Neuronal stem cell (in vitro differentiated cells): ENCODE results near the gene COPS9.

Experiments
- DNase-seq: peaks from one replicate; pipeline ENCODE4 v3.0.0-alpha.2; 2013; ENCODE audit warnings: low spot score
- H2AFZ ChIP-seq: one replicate; pipeline ENCODE4 v1.6.1; 2013; ENCODE audit warnings: mild to moderate bottlenecking, low read length, inconsistent platforms
- H2AK5ac ChIP-seq: 2 replicates; pipeline ENCODE4 v1.6.1; 2013; ENCODE audit warnings: low read depth, mild to moderate bottlenecking, inconsistent platforms, low read length, moderate library complexity, mixed read lengths
- H2BK120ac ChIP-seq: 2 replicates; pipeline ENCODE4 v1.6.1; 2013; ENCODE audit warnings: low read depth, mild to moderate bottlenecking, inconsistent platforms, low read length, moderate library complexity, mixed read lengths
- H2BK12ac ChIP-seq: one replicate; pipeline ENCODE4 v1.6.1; 2013; ENCODE audit warnings: low read length, inconsistent platforms
- H2BK15ac ChIP-seq: 2 replicates; pipeline ENCODE4 v1.6.1; 2013; ENCODE audit warnings: mild to moderate bottlenecking, low read length, inconsistent platforms, mixed read lengths
- H2BK5ac ChIP-seq: one replicate; pipeline ENCODE4 v1.6.1; 2013; ENCODE audit warnings: inconsistent platforms, mild to moderate bottlenecking, low read length, moderate library complexity
- H3K14ac ChIP-seq: one replicate; pipeline ENCODE4 v1.6.1; 2013; ENCODE audit warnings: low read length, inconsistent platforms
- H3K18ac ChIP-seq: 2 replicates; pipeline ENCODE4 v1.6.1; 2013; ENCODE audit warnings: low read length, inconsistent platforms
- H3K23ac ChIP-seq: 2 replicates; pipeline ENCODE4 v1.6.1; 2013; ENCODE audit warnings: low read depth, mild to moderate bottlenecking, mixed read lengths, low read length, inconsistent platforms; ENCODE audit not compliant: poor library complexity
- H3K27ac ChIP-seq: replicated peaks from 3 replicates; pipeline ENCODE4 v1.5.1; 2013; ENCODE audit warnings: low read length, inconsistent platforms
- H3K27me3 ChIP-seq, 3 experiments: 2 replicates each; pipeline ENCODE4 v1.6.1; 2013; ENCODE audit warnings: low read length in 3 of 3, mild to moderate bottlenecking in 2 of 3, inconsistent platforms in 1 of 3, low read depth in 1 of 3, mixed read lengths in 1 of 3, moderate library complexity in 1 of 3; ENCODE audit not compliant: control insufficient read depth in 3 of 3, insufficient read depth in 3 of 3
- H3K36me3 ChIP-seq, 2 donors: replicated peaks in 1 of 2; 2 replicates each; pipeline ENCODE4 v1.6.1; 2013; ENCODE audit warnings: low read length in 2 of 2; ENCODE audit not compliant: control insufficient read depth in 2 of 2, insufficient read depth in 2 of 2
- H3K4ac ChIP-seq: 2 replicates; pipeline ENCODE4 v1.6.1; 2013; ENCODE audit warnings: inconsistent platforms, mild to moderate bottlenecking, low read length, moderate library complexity
- H3K4me1 ChIP-seq, 2 donors: 1 replicate in 1 of 2; 2 replicates in 1 of 2; pipeline ENCODE4 v1.6.1; 2013; ENCODE audit warnings: low read length in 2 of 2, low read depth in 1 of 2; ENCODE audit not compliant: control insufficient read depth in 2 of 2, insufficient read depth in 1 of 2
- H3K4me2 ChIP-seq: one replicate; pipeline ENCODE4 v1.6.1; 2013; ENCODE audit warnings: mild to moderate bottlenecking, low read length, inconsistent platforms; ENCODE audit not compliant: insufficient read depth, poor library complexity, severe bottlenecking
- H3K4me3 ChIP-seq, 2 donors: 2 replicates each; pipeline ENCODE4 v1.5.1; 2013; ENCODE audit warnings: low read length in 2 of 2, mild to moderate bottlenecking in 2 of 2, inconsistent platforms in 1 of 2, moderate library complexity in 1 of 2
- H3K79me1 ChIP-seq: one replicate; pipeline ENCODE4 v1.6.1; 2013; ENCODE audit warnings: low read depth, mild to moderate bottlenecking, inconsistent platforms, low read length, moderate library complexity
- H3K9ac ChIP-seq: one replicate; pipeline ENCODE4 v1.6.1; 2013; ENCODE audit warnings: mild to moderate bottlenecking, low read depth, low read length, inconsistent platforms; ENCODE audit not compliant: poor library complexity
- H3K9me3 ChIP-seq, 2 donors: replicated peaks in 1 of 2; 2 replicates each; pipeline versions ENCODE3 to v1.6.1; 2013; ENCODE audit warnings: low read length in 2 of 2, mild to moderate bottlenecking in 2 of 2, inconsistent platforms in 1 of 2, low read depth in 1 of 2, mixed read lengths in 1 of 2, moderate library complexity in 1 of 2; ENCODE audit not compliant: control insufficient read depth in 2 of 2, insufficient read depth in 1 of 2
- H4K8ac ChIP-seq: one replicate; pipeline ENCODE4 v1.6.1; 2013; ENCODE audit warnings: low read depth, mild to moderate bottlenecking, inconsistent platforms, low read length, moderate library complexity
- H4K91ac ChIP-seq: one replicate; pipeline ENCODE4 v1.6.1; 2013; ENCODE audit warnings: low read length, low read depth, mild to moderate bottlenecking, inconsistent platforms; ENCODE audit not compliant: poor library complexity
- WGBS, 2 donors: extraction: QIAGEN DNeasy Blood & Tissue Kit; methylation state at CpG; one replicate each; pipeline ENCODE4 v1.1.7; 2013; ENCODE audit warnings: missing lambda C conversion rate in 2 of 2, mixed read lengths in 1 of 2; ENCODE audit not compliant: insufficient read length in 2 of 2, insufficient replicate concordance in 1 of 2; ENCODE audit errors: extremely low coverage in 2 of 2; 5-methylcytosine and 5-hydroxymethylcytosine counted together

The COPS9 gene

GRCh38 chr2:240131296-240131695 lies 4.8 kb downstream of the COPS9 start:
- H2BK5ac ChIP-seq: no peak overlapping the region
- no peak overlapping the region for H3K23ac ChIP-seq
- no peak overlapping the region for H3K27ac ChIP-seq
- no peak overlapping the region for H3K4me3 ChIP-seq
- WGBS, 2 donors: no CpG with 5 or more reads among the region's 16 CpGs
- no peak overlapping the region for H2BK15ac ChIP-seq
- H3K18ac ChIP-seq: no peak overlapping the region
- no peak overlapping the region for H3K9ac ChIP-seq
- H2BK120ac ChIP-seq: no peak overlapping the region
- H3K4ac ChIP-seq: no peak overlapping the region
- no peak overlapping the region for H2AFZ ChIP-seq
- H3K79me1 ChIP-seq: peaks cover 18% of the 10 kb centered on the region
- DNase-seq: no peak
- H3K4me2 ChIP-seq: no peak overlapping the region
- peaks cover 47 to 74% of the 10 kb centered on the region in 2 donors for H3K36me3 ChIP-seq
- no peak overlapping the region for H4K91ac ChIP-seq
- no peak overlapping the region for H2AK5ac ChIP-seq
- no peak overlapping the region for H3K14ac ChIP-seq
- peaks cover 6 to 12% of the 10 kb centered on the region in 2 donors for H3K4me1 ChIP-seq
- H2BK12ac ChIP-seq: no peak overlapping the region
- H4K8ac ChIP-seq: no peak overlapping the region
- no peaks in the 10 kb centered on the region for H3K9me3 ChIP-seq
- H3K27me3 ChIP-seq: no peaks in the 10 kb centered on the region

GRCh38 chr2:240130393-240131195 lies 5.5 kb downstream of the COPS9 start:
- no peak overlapping the region for H4K91ac ChIP-seq
- no CpG with 5 or more reads among the region's 23 CpGs for WGBS, 2 donors
- H3K4me1 ChIP-seq: peaks cover 6 to 12% of the 10 kb centered on the region in 2 donors
- no peak overlapping the region for H2BK12ac ChIP-seq
- H3K79me1 ChIP-seq: peaks cover 14% of the 10 kb centered on the region
- H3K4ac ChIP-seq: no peak overlapping the region
- H2BK120ac ChIP-seq: no peak overlapping the region
- no peak for DNase-seq
- H2BK15ac ChIP-seq: no peak overlapping the region
- H2BK5ac ChIP-seq: no peak overlapping the region
- H2AFZ ChIP-seq: no peak overlapping the region
- no peak overlapping the region for H3K4me2 ChIP-seq
- H3K18ac ChIP-seq: no peak overlapping the region
- H3K36me3 ChIP-seq: peaks cover 52 to 78% of the 10 kb centered on the region in 2 donors
- H2AK5ac ChIP-seq: no peak overlapping the region
- H3K4me3 ChIP-seq: peak overlapping the region in 1 of 2 donors; percentile 13
- no peak overlapping the region for H3K23ac ChIP-seq
- H4K8ac ChIP-seq: no peak overlapping the region
- no peak overlapping the region for H3K27ac ChIP-seq
- no peaks in the 10 kb centered on the region for H3K27me3 ChIP-seq
- no peaks in the 10 kb centered on the region for H3K9me3 ChIP-seq
- no peak overlapping the region for H3K9ac ChIP-seq
- H3K14ac ChIP-seq: no peak overlapping the region

DNA sequence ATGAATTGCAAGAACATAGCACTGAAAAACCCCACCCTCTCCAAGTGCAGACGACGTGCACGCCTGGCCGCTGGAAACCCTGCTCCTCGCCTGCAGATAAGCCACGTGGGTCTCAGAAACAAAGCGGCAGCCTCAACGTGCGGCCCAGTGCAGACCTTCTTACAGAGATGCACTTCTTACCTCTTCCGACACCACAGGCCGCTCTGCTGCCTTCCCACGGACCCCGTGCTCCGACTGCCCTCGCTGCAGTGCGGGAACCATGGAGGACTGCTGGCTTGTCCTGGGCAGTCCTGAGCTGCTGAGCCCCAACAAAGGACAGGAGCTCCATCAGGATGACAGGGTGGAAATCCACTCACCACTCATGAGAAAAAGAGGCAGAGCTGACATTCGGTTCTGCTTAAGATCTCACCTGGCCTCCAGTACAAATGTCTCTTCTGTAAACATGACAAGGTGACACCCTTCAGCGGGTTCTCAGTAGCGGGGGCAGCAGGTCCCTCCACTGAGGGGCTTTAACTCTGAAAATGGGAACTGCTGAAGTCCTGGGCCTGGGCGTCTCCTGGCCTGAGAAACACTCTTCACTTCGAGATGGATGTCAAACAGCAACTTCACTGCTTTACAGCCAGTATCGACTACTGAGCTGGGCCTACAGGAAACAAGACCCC lies 6.2 kb downstream of the COPS9 start:
- Histone ChIP-seq H2BK120ac (no peak overlapping the region), H3K36me3 (peaks cover 52 to 78% of the 10 kb centered on the region in 2 donors)

DNA sequence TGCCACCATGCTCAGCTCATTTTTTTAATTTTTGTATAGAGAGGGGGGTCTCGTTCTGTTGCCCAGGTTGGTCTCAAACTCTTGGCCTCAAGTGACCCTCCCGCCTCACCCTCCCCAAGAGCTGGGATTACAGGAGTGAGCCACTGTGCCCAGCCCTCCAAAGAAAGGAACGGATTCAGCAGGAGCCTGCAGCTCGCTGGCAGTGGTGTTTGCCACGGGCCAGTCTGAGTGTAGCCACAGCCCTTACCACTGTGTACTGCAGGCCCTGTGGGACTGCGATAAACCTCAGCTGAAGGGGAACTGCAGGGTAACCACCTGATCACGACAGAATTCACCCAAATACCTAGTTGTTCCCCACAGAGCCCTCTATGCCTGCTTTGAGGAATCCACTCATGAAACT lies 6.8 kb downstream of the COPS9 start:
- no peak overlapping the region for H2AFZ ChIP-seq
- no peak overlapping the region for H2BK15ac ChIP-seq
- H3K27me3 ChIP-seq: no peaks in the 10 kb centered on the region
- H4K91ac ChIP-seq: no peak overlapping the region
- peaks cover 52 to 78% of the 10 kb centered on the region in 2 donors for H3K36me3 ChIP-seq
- H2BK120ac ChIP-seq: no peak overlapping the region
- H2AK5ac ChIP-seq: no peak overlapping the region
- no peak overlapping the region for H2BK5ac ChIP-seq
- no peak overlapping the region for H3K4me3 ChIP-seq
- H3K23ac ChIP-seq: no peak overlapping the region
- peaks cover 3% of the 10 kb centered on the region for H3K79me1 ChIP-seq
- no peak overlapping the region for H3K9ac ChIP-seq
- H4K8ac ChIP-seq: no peak overlapping the region
- no peak overlapping the region for H3K27ac ChIP-seq
- H3K14ac ChIP-seq: no peak overlapping the region
- DNase-seq: no peak
- H3K4me1 ChIP-seq: no peaks in the 10 kb centered on the region
- H3K9me3 ChIP-seq: no peaks in the 10 kb centered on the region
- no peak overlapping the region for H3K4ac ChIP-seq
- H3K18ac ChIP-seq: no peak overlapping the region
- H3K4me2 ChIP-seq: no peak overlapping the region
- H2BK12ac ChIP-seq: no peak overlapping the region
- no CpG with 5 or more reads among the region's 7 CpGs for WGBS, 2 donors

More for the DNA sequence above, 6.2 kb downstream of the COPS9 start:
- H3K4me3 ChIP-seq: no peak overlapping the region
- H3K18ac ChIP-seq: no peak overlapping the region
- no peak overlapping the region for H3K14ac ChIP-seq
- H2BK5ac ChIP-seq: no peak overlapping the region
- peaks cover under 1 to 5% of the 10 kb centered on the region in 2 donors for H3K4me1 ChIP-seq
- H3K27me3 ChIP-seq: no peaks in the 10 kb centered on the region
- no peak for DNase-seq
- no peak overlapping the region for H4K91ac ChIP-seq
- H3K9ac ChIP-seq: no peak overlapping the region
- no peak overlapping the region for H3K4ac ChIP-seq
- H3K27ac ChIP-seq: no peak overlapping the region
- H3K9me3 ChIP-seq: no peaks in the 10 kb centered on the region
- H3K23ac ChIP-seq: no peak overlapping the region
- no peak overlapping the region for H4K8ac ChIP-seq
- no peak overlapping the region for H2AK5ac ChIP-seq
- no peak overlapping the region for H2AFZ ChIP-seq
- no peak overlapping the region for H2BK15ac ChIP-seq
- H3K79me1 ChIP-seq: peaks cover 9% of the 10 kb centered on the region
- H2BK12ac ChIP-seq: no peak overlapping the region
- H3K4me2 ChIP-seq: no peak overlapping the region
- WGBS, 2 donors: no CpG with 5 or more reads among the region's 22 CpGs
